GM18951 (cell line): Measurements from ENCODE around the gene APP.

Experiments used
- POLR2A ChIP-seq: IDR thresholded peaks from 4 replicates; pipeline ENCODE4 v1.6.1; 2011; ENCODE audit warnings: mild to moderate bottlenecking; ENCODE audit not compliant: insufficient read length, insufficient read depth; ENCODE audit errors: extremely low read depth
- in situ Hi-C: fragments of 300-500 bp; cut with MboI; formaldehyde crosslinking; loops from one replicate; pipeline ENCODE4 v1.12.0; 2022; ENCODE audit warnings: low sequenced_read_pairs, mixed read lengths, inconsistent platforms; ENCODE audit not compliant: unreplicated experiment

The APP gene

DNA sequence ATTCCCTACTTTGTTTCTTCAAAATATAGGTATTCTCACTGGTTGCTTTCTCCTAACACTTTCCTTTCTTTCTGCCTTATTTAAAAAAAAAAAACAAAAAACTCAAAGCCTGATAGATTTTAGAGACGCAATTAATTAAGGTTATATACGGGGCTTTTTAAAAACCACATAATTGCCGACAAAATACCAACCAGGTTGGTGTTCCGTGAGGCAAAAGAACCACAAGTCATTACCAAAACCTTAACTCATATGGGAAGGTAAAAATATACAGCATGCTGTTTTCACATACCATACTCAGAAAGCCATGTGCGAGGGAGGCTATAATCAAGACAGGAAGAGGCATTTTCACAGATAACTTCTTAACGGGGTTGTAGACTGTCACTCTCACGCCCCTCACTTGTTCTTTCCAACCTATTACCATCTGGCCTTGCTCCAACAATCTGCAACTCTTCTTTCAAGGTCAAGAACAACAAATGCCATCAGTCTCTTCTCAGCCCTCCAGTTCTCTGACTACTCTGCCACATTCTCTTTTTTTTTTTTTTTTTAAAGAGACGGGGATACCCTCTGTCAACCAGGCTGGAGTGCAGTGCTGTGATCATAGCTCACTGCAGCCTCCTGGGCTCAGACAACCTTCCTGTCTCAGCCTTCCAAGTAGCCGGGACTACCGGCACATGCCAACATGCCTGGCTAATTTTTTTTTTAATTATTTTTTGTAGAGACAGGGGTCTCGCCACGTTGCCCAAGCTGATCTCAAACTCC lies 102.6 kb downstream of the APP start:
- in situ Hi-C loops: no loop called here
- TF ChIP-seq POLR2A: no peak

DNA sequence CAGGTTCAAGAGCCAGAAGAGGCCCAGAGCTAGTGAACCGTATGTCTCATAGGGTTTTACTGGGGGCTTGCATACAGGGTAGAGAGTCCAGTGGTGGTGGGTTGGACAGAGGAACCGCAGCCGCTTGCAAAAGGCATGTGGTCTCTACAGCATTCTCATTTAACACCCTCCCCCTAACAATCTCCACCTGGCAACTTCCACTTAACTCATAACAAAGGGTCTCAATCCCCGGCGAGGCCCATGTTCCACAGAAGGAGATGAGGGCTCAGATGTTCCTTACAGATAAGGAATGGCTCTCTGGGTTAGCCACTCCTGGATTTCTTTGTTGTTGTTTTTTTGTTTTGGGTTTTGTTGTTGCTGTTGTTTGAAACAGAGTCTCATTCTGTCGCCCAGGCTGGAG lies 106.1 kb downstream of the APP start:
- TF ChIP-seq POLR2A: no peak
- in situ Hi-C loops: no loop called here

DNA sequence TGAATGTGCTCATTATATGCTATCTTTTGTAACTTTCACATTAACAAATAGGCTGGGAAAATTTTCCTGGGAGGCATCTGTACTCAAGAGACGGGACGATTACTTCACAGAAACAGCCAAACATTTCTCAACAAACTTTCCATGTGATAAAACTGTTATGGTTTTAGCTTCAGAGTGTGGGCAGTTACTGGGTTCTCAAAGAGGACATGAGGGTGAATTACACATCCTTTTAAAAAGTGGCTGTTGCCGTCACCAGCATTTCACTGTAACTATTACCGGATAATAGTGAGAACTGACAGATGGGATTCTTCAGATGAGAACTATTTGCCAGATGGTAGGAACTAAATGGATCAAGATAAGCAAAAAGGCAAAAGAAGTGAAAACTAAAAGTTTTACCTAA lies 109.1 kb downstream of the APP start:
- in situ Hi-C loops: no loop called here
- no peak for TF ChIP-seq POLR2A

DNA sequence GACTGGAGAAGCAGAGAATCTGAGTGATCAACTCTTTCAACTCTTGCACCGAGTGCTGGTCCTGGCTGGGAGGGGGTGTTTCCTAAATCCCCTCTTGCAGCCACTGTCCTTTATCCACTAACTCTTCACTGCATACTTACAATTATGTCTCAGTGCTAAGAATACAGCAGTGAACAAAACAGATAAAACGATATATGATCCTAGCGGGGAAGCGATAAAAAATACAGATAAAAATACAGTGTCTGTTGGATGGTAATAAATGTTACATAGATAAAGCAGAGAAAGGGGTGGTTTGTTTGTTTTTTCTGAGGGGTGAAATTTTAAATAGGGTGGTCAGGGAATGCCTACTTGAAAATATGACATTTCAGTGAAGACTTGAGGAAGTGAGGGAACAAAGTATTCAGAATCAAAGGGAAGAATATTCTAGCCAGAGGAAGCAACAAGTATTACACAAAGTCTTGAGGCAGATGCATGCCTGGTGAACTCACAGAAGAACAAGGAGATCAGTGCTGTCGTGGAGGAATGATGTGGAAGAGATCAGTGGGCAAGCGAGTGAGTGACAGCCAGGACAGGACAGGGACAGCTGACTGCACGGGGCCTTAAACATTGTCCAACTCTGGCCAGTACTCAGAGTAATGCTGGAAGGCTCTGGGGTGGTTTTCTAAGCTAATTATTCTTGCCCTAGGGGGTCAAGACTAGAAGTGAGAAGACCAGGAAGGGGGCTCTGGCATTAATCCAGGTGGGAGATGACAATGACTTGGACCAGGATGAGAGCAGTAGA lies 110.0 kb downstream of the APP start:
- TF ChIP-seq POLR2A: no peak
- in situ Hi-C loops: no loop called here

GRCh38 chr21:26057477-26058170 lies 112.9 kb downstream of the APP start:
- in situ Hi-C loops: no loop called here

GRCh38 chr21:26055841-26056264 lies 114.7 kb downstream of the APP start:
- in situ Hi-C loops: no loop called here
- TF ChIP-seq POLR2A: no peak

More at GRCh38 chr21:26057477-26058170, 112.9 kb downstream of the APP start:
- TF ChIP-seq POLR2A: no peak

DNA sequence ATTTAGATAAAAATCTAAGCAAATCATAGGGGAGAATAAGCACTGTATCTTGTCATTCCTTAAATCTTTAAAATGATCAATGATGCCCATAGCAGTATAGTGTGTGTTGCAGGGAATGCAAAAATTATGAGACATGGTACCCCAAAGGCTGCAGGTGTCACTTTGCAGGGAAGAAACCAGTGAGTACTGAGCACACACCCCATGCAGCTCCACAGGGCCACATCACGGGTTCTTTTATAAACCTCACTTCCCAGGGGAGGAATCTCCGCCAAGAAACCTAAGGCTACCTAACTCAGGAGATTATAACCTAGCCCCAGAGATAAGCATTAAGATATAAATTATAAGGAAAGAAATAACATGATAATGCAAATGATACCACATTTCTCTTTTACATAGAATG lies 115.6 kb downstream of the APP start:
- in situ Hi-C loops: no loop called here
- TF ChIP-seq POLR2A: no peak

GRCh38 chr21:26052057-26052456 lies 118.5 kb downstream of the APP start:
- no peak for TF ChIP-seq POLR2A
- in situ Hi-C loops: no loop called here

GRCh38 chr21:26050857-26051256 lies 119.7 kb downstream of the APP start:
- in situ Hi-C loops: no loop called here
- no peak for TF ChIP-seq POLR2A

DNA sequence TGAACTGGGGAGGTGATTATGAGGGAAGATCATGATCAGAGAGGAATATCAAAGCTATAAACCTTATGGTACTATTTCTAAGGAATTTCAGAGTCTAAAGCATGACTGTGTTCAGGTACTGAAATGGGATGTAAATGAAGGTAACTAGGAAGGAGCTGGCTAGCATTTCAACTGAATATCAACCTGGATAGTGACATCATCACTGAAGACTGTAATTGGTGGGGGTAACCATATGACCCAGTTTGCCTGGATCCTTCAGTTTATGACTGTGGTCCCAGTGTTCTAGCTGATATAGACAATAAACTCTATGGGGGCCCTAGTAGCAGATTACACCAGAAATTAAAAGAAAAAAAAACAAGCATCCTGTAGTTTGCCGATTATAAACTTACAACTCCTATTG lies 120.8 kb downstream of the APP start:
- TF ChIP-seq POLR2A: no peak
- in situ Hi-C loops: no loop called here

DNA sequence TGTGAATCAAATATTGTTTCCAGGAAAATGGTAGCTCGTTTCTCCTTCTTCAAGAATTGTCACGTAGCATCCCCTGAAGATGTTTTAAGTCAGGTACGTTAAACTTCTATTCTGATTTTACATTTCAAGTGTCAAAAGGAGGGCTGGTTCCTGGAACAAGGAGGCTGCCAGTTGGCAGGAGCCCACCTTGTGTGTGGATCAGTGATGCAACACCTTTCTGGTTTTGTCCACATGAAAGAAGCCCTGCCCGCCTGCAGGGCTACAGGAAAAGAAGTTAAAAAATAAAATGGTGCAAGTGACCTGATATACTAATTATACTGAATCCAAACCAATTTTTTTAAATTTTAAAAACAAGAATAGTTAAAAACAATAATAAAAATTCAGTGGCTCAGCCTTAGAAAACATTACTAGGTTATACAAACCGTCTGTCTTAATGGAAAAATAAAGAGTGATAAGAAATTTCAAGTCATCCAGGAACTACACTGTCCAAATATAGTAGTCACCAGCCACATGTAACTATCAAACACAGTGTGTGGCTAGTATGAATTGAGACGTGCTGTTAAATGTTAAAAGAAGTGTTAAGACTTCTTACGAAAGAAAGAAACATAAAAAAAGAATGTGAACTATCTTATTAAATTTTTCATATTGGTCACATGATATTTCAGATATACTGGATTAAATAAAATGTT lies 123.1 kb downstream of the APP start:
- in situ Hi-C loops: no loop called here
- TF ChIP-seq POLR2A: no peak

DNA sequence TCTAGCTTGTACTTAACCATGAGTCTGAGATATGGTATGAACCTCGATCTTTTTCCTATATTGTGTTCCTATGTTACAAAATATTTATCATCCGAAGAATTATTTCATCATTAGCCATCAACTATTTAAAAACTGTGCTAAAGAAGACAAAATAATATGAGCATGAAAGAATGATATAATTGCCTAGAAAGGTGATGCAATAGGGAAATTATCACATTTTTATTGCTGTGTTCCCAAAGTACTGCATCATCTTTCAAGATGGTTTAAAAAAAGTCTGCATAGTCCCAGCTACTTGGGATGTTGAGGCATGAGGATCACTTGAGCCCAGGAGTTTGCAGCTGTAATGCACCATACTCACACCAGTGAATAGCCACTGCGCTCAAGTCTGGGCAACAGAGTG lies 126.7 kb downstream of the APP start:
- in situ Hi-C loops: no loop called here
- no peak for TF ChIP-seq POLR2A

DNA sequence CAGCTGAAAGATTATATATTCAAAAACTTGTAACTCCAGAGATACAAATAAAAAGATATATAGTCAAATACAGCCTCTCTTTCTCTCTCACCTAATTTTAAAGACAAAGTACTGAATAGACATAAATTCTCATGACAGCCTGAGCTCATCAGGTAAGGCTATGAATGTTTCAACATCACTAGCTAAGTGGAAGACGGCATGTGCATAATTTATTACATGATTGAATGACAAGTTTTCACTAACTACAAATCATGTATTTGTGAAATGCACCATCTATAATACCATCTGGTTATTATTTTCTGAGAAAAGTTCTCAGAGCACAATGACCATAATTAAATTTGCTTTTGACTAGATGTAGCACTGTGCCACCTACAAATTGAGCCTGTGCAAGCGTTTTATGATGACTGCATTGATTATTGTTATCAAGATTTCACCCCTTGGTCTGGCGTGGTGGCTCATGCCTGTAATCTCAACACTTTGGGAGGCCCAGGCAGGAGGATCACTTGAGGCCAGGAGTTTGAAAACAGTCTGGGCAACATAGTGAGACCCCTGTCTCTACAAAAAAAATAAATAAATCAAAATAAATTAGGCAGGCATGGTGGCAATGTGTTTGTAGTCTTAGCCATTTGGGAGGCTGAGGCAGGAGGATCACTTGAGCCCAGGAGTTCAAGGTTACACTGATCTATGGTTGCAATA lies 128.2 kb downstream of the APP start:
- in situ Hi-C loops: no loop called here
- TF ChIP-seq POLR2A: no peak
